ENCODE measurements around the gene PEX5L.

GRCh38 chr3:179932674-179933073 lies 104.1 kb downstream of the PEX5L start:
- TF ChIP-seq, protein P1, sequence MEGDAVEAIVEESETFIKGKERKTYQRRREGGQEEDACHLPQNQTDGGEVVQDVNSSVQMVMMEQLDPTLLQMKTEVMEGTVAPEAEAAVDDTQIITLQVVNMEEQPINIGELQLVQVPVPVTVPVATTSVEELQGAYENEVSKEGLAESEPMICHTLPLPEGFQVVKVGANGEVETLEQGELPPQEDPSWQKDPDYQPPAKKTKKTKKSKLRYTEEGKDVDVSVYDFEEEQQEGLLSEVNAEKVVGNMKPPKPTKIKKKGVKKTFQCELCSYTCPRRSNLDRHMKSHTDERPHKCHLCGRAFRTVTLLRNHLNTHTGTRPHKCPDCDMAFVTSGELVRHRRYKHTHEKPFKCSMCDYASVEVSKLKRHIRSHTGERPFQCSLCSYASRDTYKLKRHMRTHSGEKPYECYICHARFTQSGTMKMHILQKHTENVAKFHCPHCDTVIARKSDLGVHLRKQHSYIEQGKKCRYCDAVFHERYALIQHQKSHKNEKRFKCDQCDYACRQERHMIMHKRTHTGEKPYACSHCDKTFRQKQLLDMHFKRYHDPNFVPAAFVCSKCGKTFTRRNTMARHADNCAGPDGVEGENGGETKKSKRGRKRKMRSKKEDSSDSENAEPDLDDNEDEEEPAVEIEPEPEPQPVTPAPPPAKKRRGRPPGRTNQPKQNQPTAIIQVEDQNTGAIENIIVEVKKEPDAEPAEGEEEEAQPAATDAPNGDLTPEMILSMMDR (IDR thresholded peaks at IDR 0.05) = no peak
- no peak for TF ChIP-seq POLR2A (IDR thresholded peaks at IDR 0.05)
